Fibroblast of the conjunctiva (primary cell): ENCODE measurements around the gene SH3TC2.

ENCODE experiments used
- DNase-seq: peaks from one replicate; pipeline ENCODE4 v3.0.0-alpha.2; 2010; ENCODE audit warnings: low read depth

The SH3TC2 gene

GRCh38 chr5:149028984-149029383 is 33.9 kb downstream of the SH3TC2 start:
- no peak for DNase-seq

GRCh38 chr5:149028161-149028560 is 34.7 kb downstream of the SH3TC2 start:
- DNase-seq = no peak

- no peak for DNase-seq
These were observed 35.2 kb downstream of the SH3TC2 start for GRCh38 chr5:149027636-149028035.

- no peak for DNase-seq
These were observed 37.9 kb downstream of the SH3TC2 start for GRCh38 chr5:149024943-149025342.

GRCh38 chr5:149024477-149024876 is 38.4 kb downstream of the SH3TC2 start:
- DNase-seq = no peak

GRCh38 chr5:149022200-149022599 is 40.7 kb downstream of the SH3TC2 start:
- DNase-seq = no peak

GRCh38 chr5:149019679-149020078 is 43.2 kb downstream of the SH3TC2 start:
- no peak for DNase-seq

- DNase-seq = peak; percentile 36
These were observed 43.9 kb downstream of the SH3TC2 start for GRCh38 chr5:149018909-149019443.

- DNase-seq = no peak
These were observed 45.2 kb downstream of the SH3TC2 start for GRCh38 chr5:149017636-149018035.

- DNase-seq = no peak
These were observed 47.3 kb downstream of the SH3TC2 start for GRCh38 chr5:149015561-149015960.

GRCh38 chr5:149015126-149015525 is 47.7 kb downstream of the SH3TC2 start:
- no peak for DNase-seq

- DNase-seq = no peak
These were observed 48.3 kb downstream of the SH3TC2 start for GRCh38 chr5:149014571-149015031.

- no peak for DNase-seq
These were observed 49.1 kb downstream of the SH3TC2 start for GRCh38 chr5:149013796-149014195.

GRCh38 chr5:149012350-149012749 is 50.5 kb downstream of the SH3TC2 start:
- no peak for DNase-seq

- no peak for DNase-seq
These were observed 51.1 kb downstream of the SH3TC2 start for GRCh38 chr5:149011728-149012127.

GRCh38 chr5:149011084-149011483 is 51.8 kb downstream of the SH3TC2 start:
- no peak for DNase-seq

- DNase-seq = no peak
These were observed 55.7 kb downstream of the SH3TC2 start for GRCh38 chr5:149007174-149007573.

GRCh38 chr5:149006426-149006825 is 56.4 kb downstream of the SH3TC2 start:
- no peak for DNase-seq

GRCh38 chr5:149005077-149005892 is 57.6 kb downstream of the SH3TC2 start:
- DNase-seq = peak; percentile 76

- no peak for DNase-seq
These were observed 58.3 kb downstream of the SH3TC2 start for GRCh38 chr5:149004559-149004958.

- no peak for DNase-seq
These were observed 59.8 kb downstream of the SH3TC2 start for GRCh38 chr5:149002761-149003689.

- peak; percentile 82 for DNase-seq
These were observed 60.8 kb downstream of the SH3TC2 start for GRCh38 chr5:149002053-149002452.

GRCh38 chr5:149001162-149001561 is 61.7 kb downstream of the SH3TC2 start:
- no peak for DNase-seq
